ENCODE measurements around the gene RAD9A.
A peak's percentile ranks its signal among the peaks of the same experiment; 100 is the strongest.

The RAD9A gene

DNA sequence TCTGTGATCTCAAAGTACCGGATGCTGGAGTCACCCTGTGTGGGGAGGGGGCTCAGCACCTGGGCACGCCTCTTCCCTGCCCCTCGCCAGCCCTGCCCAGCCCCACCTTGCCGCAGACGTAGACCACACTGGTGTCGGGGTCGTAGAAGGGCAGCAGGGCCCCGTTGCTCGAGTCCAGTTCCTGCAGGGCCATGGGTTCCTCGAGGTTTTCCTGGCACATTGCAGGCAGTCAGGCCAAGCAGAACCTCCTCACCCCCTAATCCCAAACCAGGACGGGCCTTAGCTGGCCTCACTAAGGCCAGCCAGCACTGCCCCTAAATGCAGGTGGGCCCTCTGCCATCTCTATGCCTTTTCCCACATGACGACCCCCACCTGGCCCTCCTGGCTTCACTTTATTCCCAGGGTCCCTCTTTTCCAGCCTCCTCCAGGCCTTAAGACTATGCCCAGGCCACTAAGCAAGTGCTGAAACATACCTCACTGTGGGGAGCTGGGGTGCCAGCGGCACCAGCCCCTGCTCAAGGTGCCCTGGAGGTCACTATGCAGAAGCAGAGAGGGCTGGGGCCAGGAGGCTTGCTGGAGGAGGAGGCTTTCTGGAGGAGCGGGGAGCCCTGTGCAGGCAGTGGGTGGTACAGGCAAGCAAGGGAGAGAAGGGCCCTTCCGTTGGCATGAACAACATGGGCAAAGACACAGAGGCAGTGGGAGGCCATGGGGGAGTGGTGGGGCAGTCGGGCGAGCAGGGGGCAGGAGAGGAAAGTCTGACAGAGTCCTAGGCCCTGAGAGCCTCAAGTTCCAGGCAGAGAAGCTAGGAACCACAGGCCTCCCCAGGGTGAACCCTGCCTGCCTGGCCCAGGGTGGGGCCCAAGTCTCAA lies 48.7 kb downstream of the RAD9A start:
- WGBS, 2 experiments (ENCODE audit: insufficient coverage in 2 of 2) = 95 to 96% methylated on average over 11 to 15 of the region's 17 CpGs

DNA sequence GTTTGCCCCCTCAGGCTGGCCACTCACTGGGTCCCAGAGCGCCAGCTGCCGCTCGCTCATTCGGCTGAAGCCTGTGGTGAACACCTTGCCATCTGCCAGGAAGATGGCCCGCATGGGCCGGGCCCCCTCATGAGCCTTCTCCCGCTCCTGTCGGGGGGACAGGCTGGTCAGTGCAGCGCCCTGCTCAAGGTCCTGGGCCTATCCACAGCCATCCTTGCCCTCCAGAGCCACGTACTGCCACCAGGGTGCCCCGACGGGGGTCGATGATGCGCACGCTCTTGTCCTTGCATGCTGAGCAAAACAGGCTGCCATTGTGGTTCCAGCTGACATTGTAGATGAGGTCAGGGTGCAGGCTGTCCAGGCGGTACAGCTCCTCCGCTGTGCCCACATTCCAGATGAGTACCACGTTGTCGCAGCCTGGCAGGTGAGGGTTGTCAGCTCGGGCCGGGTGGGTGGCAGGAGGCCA lies 49.3 kb downstream of the RAD9A start:
- 94% methylated on average over 20 to 21 of the region's 21 CpGs for WGBS, 2 experiments (ENCODE audit: insufficient coverage in 2 of 2)
- Histone ChIP-seq H3K27ac (ENCODE audit: low read depth, low read length, severe bottlenecking) (no peak overlapping the region), H3K4me3 (ENCODE audit: extremely low read depth, insufficient read depth, low read length, poor library complexity, severe bottlenecking) (no peak overlapping the region), H3K4me1 (ENCODE audit: control insufficient read depth, insufficient read depth, low read length, poor library complexity, severe bottlenecking) (peaks cover 7% of the 10 kb centered on the region), H3K36me3 (ENCODE audit: control insufficient read depth, insufficient read depth, low read length) (peaks cover 49% of the 10 kb centered on the region), H3K9me3 (ENCODE audit: control insufficient read depth, low read length) (no peaks in the 10 kb centered on the region)

More for the DNA sequence above, 48.7 kb downstream of the RAD9A start:
- no peak overlapping the region for H3K4me3 ChIP-seq (ENCODE audit: extremely low read depth, insufficient read depth, low read length, poor library complexity, severe bottlenecking)
- H3K4me1 ChIP-seq (ENCODE audit: control insufficient read depth, insufficient read depth, low read length, poor library complexity, severe bottlenecking) = peaks cover 7% of the 10 kb centered on the region
- H3K27ac ChIP-seq (ENCODE audit: low read depth, low read length, severe bottlenecking) = no peak overlapping the region
- peaks cover 49% of the 10 kb centered on the region for H3K36me3 ChIP-seq (ENCODE audit: control insufficient read depth, insufficient read depth, low read length)
- H3K9me3 ChIP-seq (ENCODE audit: control insufficient read depth, low read length) = no peaks in the 10 kb centered on the region

DNA sequence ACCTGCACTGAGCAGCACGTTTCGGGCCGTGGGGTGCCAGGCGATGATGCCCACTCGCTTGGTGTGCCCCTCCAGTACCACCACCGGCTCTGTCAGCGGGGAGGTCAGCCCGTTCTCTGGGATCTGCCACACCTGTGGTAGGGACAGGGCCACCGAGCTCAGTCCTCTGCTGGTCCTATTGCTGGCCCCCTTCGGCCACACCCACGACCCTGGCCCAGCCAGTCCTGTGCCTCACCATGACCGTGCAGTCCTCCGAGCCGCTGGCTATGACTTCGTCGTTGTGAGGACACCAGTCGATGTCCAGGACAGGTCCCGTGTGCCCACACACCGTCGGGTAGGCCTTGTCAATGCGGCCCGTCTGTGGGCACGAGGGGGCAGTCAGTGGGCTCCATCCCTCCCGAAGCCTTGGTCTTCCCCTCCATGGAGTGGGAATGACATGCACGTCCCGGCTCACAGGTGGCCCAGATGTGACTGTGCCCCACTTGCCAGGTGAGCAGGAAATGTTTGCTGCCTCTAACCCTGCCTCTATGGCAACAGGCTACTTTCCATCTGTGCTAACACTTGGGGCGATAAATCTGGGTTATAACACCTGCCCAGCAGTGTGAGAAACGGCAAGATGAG lies 50.1 kb downstream of the RAD9A start:
- peaks cover 49% of the 10 kb centered on the region for H3K36me3 ChIP-seq (ENCODE audit: control insufficient read depth, insufficient read depth, low read length)
- peaks cover 2% of the 10 kb centered on the region for H3K4me1 ChIP-seq (ENCODE audit: control insufficient read depth, insufficient read depth, low read length, poor library complexity, severe bottlenecking)
- WGBS, 2 experiments (ENCODE audit: insufficient coverage in 2 of 2) = 96 to 97% methylated on average over 22 to 27 of the region's 28 CpGs
- no peak overlapping the region for H3K27ac ChIP-seq (ENCODE audit: low read depth, low read length, severe bottlenecking)
- H3K9me3 ChIP-seq (ENCODE audit: control insufficient read depth, low read length) = no peaks in the 10 kb centered on the region
- peak overlapping the region; percentile 89 for H3K4me3 ChIP-seq (ENCODE audit: extremely low read depth, insufficient read depth, low read length, poor library complexity, severe bottlenecking)

DNA sequence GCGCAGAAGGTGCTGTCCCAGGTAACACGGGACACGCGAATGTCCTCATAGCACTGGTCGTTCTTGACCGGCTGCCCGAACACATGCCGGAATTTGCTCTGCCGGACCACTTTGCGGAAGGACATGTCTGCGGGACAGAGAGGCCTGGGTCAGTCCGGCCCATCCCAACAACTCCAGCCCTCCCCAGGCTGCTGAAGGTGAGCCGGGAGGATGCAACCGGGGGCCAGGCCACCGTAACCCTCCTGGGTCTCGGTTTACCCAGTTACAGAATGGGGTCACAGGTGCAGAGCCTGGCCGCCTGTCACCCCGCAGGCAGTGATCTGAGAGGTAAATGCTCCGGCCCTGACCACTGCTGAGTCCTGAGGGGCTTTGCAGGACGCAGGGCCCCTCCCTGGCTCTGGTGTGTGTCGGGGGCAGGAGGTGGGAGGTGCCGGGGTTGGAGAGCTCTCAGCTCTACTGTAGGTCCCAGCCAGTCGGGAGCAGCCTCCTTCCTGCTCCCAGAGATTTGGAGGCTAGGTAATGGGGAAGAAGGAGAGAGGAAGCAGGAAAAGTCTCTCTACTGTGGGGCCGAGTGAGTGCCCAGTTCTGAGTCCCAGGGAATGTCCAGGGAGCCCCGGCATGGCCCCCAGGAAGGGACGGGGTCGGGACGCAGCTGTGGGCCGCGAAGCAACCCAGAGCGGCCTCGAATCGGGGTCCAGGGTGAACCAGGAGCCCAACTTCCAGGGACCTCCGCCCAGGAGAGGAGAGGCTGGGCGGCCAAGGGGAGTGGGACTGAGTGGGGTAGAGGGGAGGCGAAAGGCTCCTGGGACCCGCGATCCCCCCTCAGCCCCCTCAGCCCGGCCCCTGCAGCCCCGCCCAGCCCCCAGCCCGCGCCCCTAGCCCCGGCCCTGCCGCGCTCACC lies 51.0 kb downstream of the RAD9A start:
- H3K27ac ChIP-seq (ENCODE audit: low read depth, low read length, severe bottlenecking) = peak overlapping the region; percentile 76

DNA sequence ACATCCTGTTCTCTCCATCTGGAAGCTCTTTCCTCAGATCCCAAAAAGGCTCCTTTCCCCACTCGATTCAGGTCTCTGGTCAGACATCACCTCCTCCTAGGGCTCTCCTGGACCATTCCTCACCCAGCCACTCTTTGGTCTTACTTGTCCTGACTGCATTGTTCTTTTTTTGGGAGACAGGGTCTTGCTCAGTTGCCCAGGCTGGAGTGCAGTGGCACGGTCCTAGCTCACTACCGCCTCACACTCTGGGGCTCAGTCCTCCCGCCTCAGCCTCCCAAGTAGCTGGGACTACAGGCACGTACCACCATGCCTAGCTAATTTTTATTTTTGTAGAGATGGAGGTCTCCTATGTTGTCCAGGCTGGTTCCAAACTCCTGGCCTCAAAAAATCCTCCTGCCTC lies 53.7 kb downstream of the RAD9A start:
- Histone ChIP-seq H3K36me3 (ENCODE audit: control insufficient read depth, insufficient read depth, low read length) (peaks cover 18% of the 10 kb centered on the region), H3K4me1 (ENCODE audit: control insufficient read depth, insufficient read depth, low read length, poor library complexity, severe bottlenecking) (peaks cover 4% of the 10 kb centered on the region), H3K27ac (ENCODE audit: low read depth, low read length, severe bottlenecking) (no peak overlapping the region), H3K4me3 (ENCODE audit: extremely low read depth, insufficient read depth, low read length, poor library complexity, severe bottlenecking) (no peak overlapping the region), H3K9me3 (ENCODE audit: control insufficient read depth, low read length) (no peaks in the 10 kb centered on the region)
- WGBS, 2 experiments (ENCODE audit: insufficient coverage in 2 of 2) = 85 to 95% methylated on average over 3 to 4 of the region's 5 CpGs

More for the DNA sequence above, 51.0 kb downstream of the RAD9A start:
- WGBS, 2 experiments (ENCODE audit: insufficient coverage in 2 of 2) = 46 to 57% methylated on average over 29 to 30 of the region's 45 CpGs
- Histone ChIP-seq H3K4me3 (ENCODE audit: extremely low read depth, insufficient read depth, low read length, poor library complexity, severe bottlenecking) (peak overlapping the region; percentile 89), H3K9me3 (ENCODE audit: control insufficient read depth, low read length) (no peaks in the 10 kb centered on the region), H3K36me3 (ENCODE audit: control insufficient read depth, insufficient read depth, low read length) (peaks cover 44% of the 10 kb centered on the region), H3K4me1 (ENCODE audit: control insufficient read depth, insufficient read depth, low read length, poor library complexity, severe bottlenecking) (peaks cover 4% of the 10 kb centered on the region)

Data from mesodermal cell (in vitro differentiated cells).